ENCODE measurements around the gene FAU.
"Not testable (repeated sequence)": the region's sequence is repeated elsewhere in the genome, so short reads cannot be mapped to it uniquely, and the experiment has no call there.

Gene FAU

GRCh38 chr11:65121865-65122696 lies at the start of gene FAU, which contains the start of gene MRPL49:
TSS of gene FAU (minus strand) at chr11:65122134. CDS start at chr11:65121813, 321 bp downstream.
TSS of gene MRPL49 (plus strand) at chr11:65122321. CDS start at chr11:65122347, 26 bp downstream.
- peak; percentile 100 for DNase-seq

- no peak for DNase-seq
These were observed 48.2 kb upstream of the FAU start, which contains the start of gene SPDYC for GRCh38 chr11:65170058-65170534. TSS of gene SPDYC (plus strand) at chr11:65170233. CDS start at chr11:65171358, 1,125 bp downstream.

GRCh38 chr11:65169164-65169641 lies 47.3 kb upstream of the FAU start:
- DNase-seq = no peak

- DNase-seq = no peak
These were observed 45.7 kb upstream of the FAU start for GRCh38 chr11:65167656-65168055.

- no peak for DNase-seq
These were observed 45.0 kb upstream of the FAU start for GRCh38 chr11:65166893-65167292.

- DNase-seq = no peak
These were observed 43.7 kb upstream of the FAU start for GRCh38 chr11:65165410-65166317.

- no peak for DNase-seq
These were observed 41.8 kb upstream of the FAU start for GRCh38 chr11:65163684-65164083.

- no peak for DNase-seq
These were observed 38.7 kb upstream of the FAU start for GRCh38 chr11:65160643-65161042.

- DNase-seq = no peak
These were observed 37.1 kb upstream of the FAU start for GRCh38 chr11:65159012-65159411.

- no peak for DNase-seq
These were observed 35.4 kb upstream of the FAU start for GRCh38 chr11:65157336-65157735.

- no peak for DNase-seq
These were observed 35.0 kb upstream of the FAU start for GRCh38 chr11:65156926-65157325.

GRCh38 chr11:65156256-65156655 lies 34.3 kb upstream of the FAU start:
- no peak for DNase-seq

GRCh38 chr11:65152122-65152521 lies 30.2 kb upstream of the FAU start:
- peak; percentile 45 for DNase-seq

- no peak for DNase-seq
These were observed 29.5 kb upstream of the FAU start for GRCh38 chr11:65151331-65151899.

- peak; percentile 88 for DNase-seq
These were observed 28.8 kb upstream of the FAU start for GRCh38 chr11:65150509-65151299.

- DNase-seq = not testable (repeated sequence)
These were observed 28.2 kb upstream of the FAU start for GRCh38 chr11:65150131-65150508.

- DNase-seq = no peak
These were observed 26.7 kb upstream of the FAU start for GRCh38 chr11:65148657-65149056.

- DNase-seq = no peak
These were observed 25.6 kb upstream of the FAU start for GRCh38 chr11:65147352-65148075.

GRCh38 chr11:65141896-65142494 lies 20.1 kb upstream of the FAU start:
- no peak for DNase-seq

- DNase-seq = no peak
These were observed 14.7 kb upstream of the FAU start for GRCh38 chr11:65136515-65137096.

Data from RPMI8226 (cell line).